ENCODE results near the gene SCAF4. TPM values are rescaled to one million over a fixed set of nuclear protein-coding genes. Genes with fewer than 3 reads are reported as not detected.

The SCAF4 gene
- total and polyA plus RNA-seq, 10 of the 15 experiments (the other 5 are each of a cell fraction or from before 2014, with no cell fraction given): 4.3 to 49.3 (median 16.0) TPM

DNA sequence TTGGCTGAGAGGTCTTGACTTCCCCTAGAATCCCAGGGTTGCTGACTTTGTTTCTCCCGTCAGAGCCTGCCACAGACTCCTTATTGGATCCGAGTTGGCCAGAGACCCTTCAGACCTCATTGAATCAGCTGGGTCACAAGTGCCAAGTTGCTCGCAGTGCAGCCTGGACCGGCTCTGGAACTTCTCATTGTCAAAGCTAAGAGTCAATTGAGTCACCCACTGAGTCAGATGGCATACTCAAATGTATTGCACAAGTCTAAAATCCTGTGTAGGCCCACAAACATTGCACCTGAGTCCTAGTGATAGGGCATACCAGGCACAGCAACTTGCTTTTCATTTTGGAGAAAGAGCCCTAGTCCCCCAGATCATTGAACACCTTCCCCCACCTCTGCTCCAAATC, 20.4 kb upstream of the SCAF4 start:
- H3K4me2 ChIP-seq (ENCODE audit: control insufficient read depth, insufficient read depth): no peak overlapping the region
- no peak for DNase-seq (ENCODE audit: low read depth, low spot score)
- TF ChIP-seq POU2F2 (IDR thresholded peaks at IDR 0.05; ENCODE audit: borderline replicate concordance, low read depth, low read length): no peak
- TF ChIP-seq GABPA (IDR thresholded peaks at IDR 0.05; ENCODE audit: low read depth): no peak
- no peak for TF ChIP-seq CBX3 (IDR thresholded peaks at IDR 0.05; ENCODE audit: borderline replicate concordance, low read depth)
- no peak for TF ChIP-seq CREM (IDR thresholded peaks at IDR 0.05; ENCODE audit: low read depth)
- no peak for TF ChIP-seq BACH1 (IDR thresholded peaks at IDR 0.05; ENCODE audit: borderline replicate concordance)
- no peak for TF ChIP-seq ZZZ3 (IDR thresholded peaks at IDR 0.05; ENCODE audit: control insufficient read depth, insufficient read length, low read depth)
- TF ChIP-seq CEBPZ (IDR thresholded peaks at IDR 0.05; ENCODE audit: low read depth, low read length): no peak
- no peak for TF ChIP-seq PKNOX1 (IDR thresholded peaks at IDR 0.05)
- TF ChIP-seq SUZ12 (IDR thresholded peaks at IDR 0.05; ENCODE audit: unreplicated experiment): no peak
- no peak for TF ChIP-seq ZNF622 (IDR thresholded peaks at IDR 0.05)
- SMC1A ChIA-PET (ENCODE audit: uncharacterized antibody, unreplicated experiment): interaction anchor here (1.2 kb wide), 1 partner anchor 118 kb away, joined by 3 read pairs; no protein-coding TSS in a partner anchor
- 43% methylated on average over 4 of the region's 4 CpGs for WGBS (ENCODE audit: insufficient coverage, insufficient replicate concordance, low lambda C conversion rate, missing lambda C conversion rate)
- H3K4me1 ChIP-seq (ENCODE audit: control insufficient read depth, insufficient read depth, low read length): no peaks in the 10 kb centered on the region
- no peaks in the 10 kb centered on the region for H3K27me3 ChIP-seq (replicated peaks in 1 of 2; ENCODE audit: control insufficient read depth in 2 of 2, insufficient read depth in 2 of 2, low read length in 1 of 2)
- no peak overlapping the region for H3K4me3 ChIP-seq
- no peaks in the 10 kb centered on the region for H3K36me3 ChIP-seq (ENCODE audit: control insufficient read depth in 2 of 2, insufficient read depth in 2 of 2, low read length in 1 of 2)
- CTCF ChIA-PET: no interaction called here
- no peaks in the 10 kb centered on the region for H4K20me1 ChIP-seq (ENCODE audit: control insufficient read depth, insufficient read depth)
- no peak overlapping the region for H3K27ac ChIP-seq (ENCODE audit: control insufficient read depth, insufficient read depth)
- no peak for FAIRE-seq
- no peaks in the 10 kb centered on the region for H3K79me2 ChIP-seq (ENCODE audit: control insufficient read depth, insufficient read depth, low read length)
- POLR2A ChIA-PET: no interaction called here
- in situ Hi-C loops (cut with MboI) (no loop called here), intact Hi-C loops (cut with micrococcal nuclease; ENCODE audit: unreplicated experiment) (no loop called here)
- no peak overlapping the region for H3K9ac ChIP-seq (ENCODE audit: control insufficient read depth, insufficient read depth, low read length)
- BruUV-seq (replicated peaks): no TSS peak
- RAD21 ChIA-PET (ENCODE audit: unreplicated experiment): no interaction called here
- no peaks in the 10 kb centered on the region for H3K9me3 ChIP-seq (replicated peaks; ENCODE audit: control insufficient read depth, insufficient read depth, low read length)
- no peak overlapping the region for H2AFZ ChIP-seq (ENCODE audit: control insufficient read depth, low read depth, low read length)
- no peak for ATAC-seq
